ENCODE data around the gene CCDC8.

GRCh38 chr19:46376241-46377153 is 36.9 kb downstream of the CCDC8 start:
- TF ChIP-seq, protein P1, sequence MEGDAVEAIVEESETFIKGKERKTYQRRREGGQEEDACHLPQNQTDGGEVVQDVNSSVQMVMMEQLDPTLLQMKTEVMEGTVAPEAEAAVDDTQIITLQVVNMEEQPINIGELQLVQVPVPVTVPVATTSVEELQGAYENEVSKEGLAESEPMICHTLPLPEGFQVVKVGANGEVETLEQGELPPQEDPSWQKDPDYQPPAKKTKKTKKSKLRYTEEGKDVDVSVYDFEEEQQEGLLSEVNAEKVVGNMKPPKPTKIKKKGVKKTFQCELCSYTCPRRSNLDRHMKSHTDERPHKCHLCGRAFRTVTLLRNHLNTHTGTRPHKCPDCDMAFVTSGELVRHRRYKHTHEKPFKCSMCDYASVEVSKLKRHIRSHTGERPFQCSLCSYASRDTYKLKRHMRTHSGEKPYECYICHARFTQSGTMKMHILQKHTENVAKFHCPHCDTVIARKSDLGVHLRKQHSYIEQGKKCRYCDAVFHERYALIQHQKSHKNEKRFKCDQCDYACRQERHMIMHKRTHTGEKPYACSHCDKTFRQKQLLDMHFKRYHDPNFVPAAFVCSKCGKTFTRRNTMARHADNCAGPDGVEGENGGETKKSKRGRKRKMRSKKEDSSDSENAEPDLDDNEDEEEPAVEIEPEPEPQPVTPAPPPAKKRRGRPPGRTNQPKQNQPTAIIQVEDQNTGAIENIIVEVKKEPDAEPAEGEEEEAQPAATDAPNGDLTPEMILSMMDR (IDR thresholded peaks at IDR 0.05) = no peak
- TF ChIP-seq POLR2A (IDR thresholded peaks at IDR 0.05) = no peak
